ENCODE measurements around the gene NLGN1.

NLGN1 gene

GRCh38 chr3:173838644-173839043 lies 441.1 kb downstream of the NLGN1 start:
- no peak for DNase-seq

GRCh38 chr3:173839859-173840258 lies 442.3 kb downstream of the NLGN1 start:
- DNase-seq, result no peak

- no peak for DNase-seq
Measured at GRCh38 chr3:173841334-173841733, 443.8 kb downstream of the NLGN1 start.

GRCh38 chr3:173843060-173843459 lies 445.5 kb downstream of the NLGN1 start:
- no peak for DNase-seq

GRCh38 chr3:173846584-173846983 lies 449.0 kb downstream of the NLGN1 start:
- DNase-seq, result no peak

- no peak for DNase-seq
Measured at GRCh38 chr3:173849489-173849888, 451.9 kb downstream of the NLGN1 start.

- no peak for DNase-seq
Measured at GRCh38 chr3:173857154-173857553, 459.6 kb downstream of the NLGN1 start.

GRCh38 chr3:173862701-173863100 lies 465.2 kb downstream of the NLGN1 start:
- DNase-seq, result no peak

- no peak for DNase-seq
Measured at GRCh38 chr3:173863551-173863950, 466.0 kb downstream of the NLGN1 start.

- DNase-seq, result no peak
Measured at GRCh38 chr3:173865900-173866498, 468.5 kb downstream of the NLGN1 start.

- no peak for DNase-seq
Measured at GRCh38 chr3:173869766-173870165, 472.2 kb downstream of the NLGN1 start.

- DNase-seq, result no peak
Measured at GRCh38 chr3:173870976-173871375, 473.4 kb downstream of the NLGN1 start.

GRCh38 chr3:173875790-173876189 lies 478.2 kb downstream of the NLGN1 start:
- no peak for DNase-seq

- no peak for DNase-seq
Measured at GRCh38 chr3:173876476-173876875, 478.9 kb downstream of the NLGN1 start.

GRCh38 chr3:173887888-173888287 lies 490.3 kb downstream of the NLGN1 start:
- no peak for DNase-seq

GRCh38 chr3:173889596-173889995 lies 492.1 kb downstream of the NLGN1 start:
- no peak for DNase-seq

GRCh38 chr3:173890091-173890490 lies 492.5 kb downstream of the NLGN1 start:
- DNase-seq, result no peak

- DNase-seq, result no peak
Measured at GRCh38 chr3:173891272-173892100, 493.9 kb downstream of the NLGN1 start.

GRCh38 chr3:173892547-173892946 lies 495.0 kb downstream of the NLGN1 start:
- no peak for DNase-seq

GRCh38 chr3:173893066-173893465 lies 495.5 kb downstream of the NLGN1 start:
- DNase-seq, result no peak

GRCh38 chr3:173893835-173894234 lies 496.3 kb downstream of the NLGN1 start:
- DNase-seq, result no peak

GRCh38 chr3:173897631-173898030 lies 500.1 kb downstream of the NLGN1 start:
- DNase-seq, result no peak

- DNase-seq, result no peak
Measured at GRCh38 chr3:173901649-173902048, 504.1 kb downstream of the NLGN1 start.

Measured in hypothalamus (tissue), 51 donors.